CD4-positive, alpha-beta T cell treated with Interleukin-6 at 100 ng/mL for 8 hours (primary cell): ENCODE measurements around the gene THBS3.

ENCODE experiments used
- DNase-seq: peaks from one replicate; pipeline ENCODE4 v3.0.0-alpha.2; 2020; ENCODE audit warnings: mixed read lengths, low spot score

THBS3 gene

DNA sequence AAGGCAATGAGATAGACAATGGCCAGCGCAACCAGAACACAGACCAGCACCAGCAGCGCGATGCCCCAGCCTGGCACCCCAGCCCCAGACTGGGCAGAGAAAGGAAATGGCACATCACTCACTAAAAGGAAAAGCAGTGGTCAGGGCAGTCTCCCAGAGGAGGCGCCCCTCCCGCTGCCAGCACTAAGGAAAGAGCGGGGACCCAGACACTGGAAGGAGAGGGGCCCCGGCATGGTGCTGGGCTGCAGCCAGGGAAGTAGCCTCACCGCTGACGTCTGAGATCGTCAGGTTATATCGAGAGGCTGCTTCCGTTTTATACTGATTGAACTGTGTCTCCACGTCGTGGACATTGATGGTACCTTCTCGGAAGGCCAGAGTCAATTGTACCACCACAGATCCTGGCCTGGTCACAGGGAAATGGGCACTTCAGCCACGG lies 20.2 kb downstream of the THBS3 start:
- DNase-seq: no peak

GRCh38 chr1:155186794-155187455 lies 20.8 kb downstream of the THBS3 start:
- DNase-seq: no peak

DNA sequence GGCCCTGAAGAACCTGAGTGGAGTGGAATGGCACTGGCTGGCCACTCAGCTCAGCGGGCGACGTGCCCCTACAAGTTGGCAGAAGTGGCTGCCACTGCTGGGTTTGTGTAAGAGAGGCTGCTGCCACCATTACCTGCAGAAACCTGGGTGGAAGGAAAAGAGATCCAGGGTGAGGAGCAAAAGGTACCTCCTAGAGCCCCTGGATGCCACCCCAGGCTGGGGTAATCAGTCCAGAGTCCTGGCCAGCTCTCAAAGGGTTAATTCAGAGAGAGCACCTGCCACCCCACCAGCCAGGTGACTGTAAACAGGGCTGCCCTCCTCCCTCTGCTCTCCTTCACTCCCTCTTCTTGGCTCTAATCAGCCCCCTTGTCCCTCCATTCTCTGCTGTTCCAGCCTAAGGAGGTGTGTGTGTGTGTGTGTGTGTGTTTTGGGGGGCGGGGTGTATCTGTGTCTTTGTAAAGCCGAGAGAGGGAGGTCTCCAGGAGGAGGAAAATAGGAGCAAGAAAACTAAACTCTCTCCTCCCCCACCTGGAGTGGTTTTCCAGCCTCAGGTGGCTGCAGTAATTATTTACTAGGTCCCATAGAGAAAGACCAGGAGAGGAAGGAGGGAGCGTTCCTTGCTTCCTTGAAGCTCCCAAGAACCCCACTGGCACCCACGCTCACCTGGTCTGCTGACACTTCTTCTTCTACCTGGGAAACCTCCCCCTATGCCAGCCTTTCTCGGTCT lies 21.5 kb downstream of the THBS3 start:
- DNase-seq: no peak

DNA sequence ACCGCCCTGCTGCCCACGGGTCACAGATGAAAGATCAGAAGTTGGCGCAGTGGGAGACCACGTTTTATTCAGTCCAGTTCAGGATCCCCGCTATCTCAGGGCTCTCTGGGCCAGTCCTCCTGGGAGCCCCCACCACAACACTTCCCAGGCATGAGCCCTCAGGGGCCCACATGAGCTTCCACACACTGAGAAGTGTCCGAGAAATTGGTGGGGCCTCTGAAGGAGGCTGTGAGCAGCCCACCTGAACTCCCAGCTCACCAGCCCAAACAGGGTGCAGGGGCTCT lies 22.0 kb downstream of the THBS3 start:
- DNase-seq: no peak

DNA sequence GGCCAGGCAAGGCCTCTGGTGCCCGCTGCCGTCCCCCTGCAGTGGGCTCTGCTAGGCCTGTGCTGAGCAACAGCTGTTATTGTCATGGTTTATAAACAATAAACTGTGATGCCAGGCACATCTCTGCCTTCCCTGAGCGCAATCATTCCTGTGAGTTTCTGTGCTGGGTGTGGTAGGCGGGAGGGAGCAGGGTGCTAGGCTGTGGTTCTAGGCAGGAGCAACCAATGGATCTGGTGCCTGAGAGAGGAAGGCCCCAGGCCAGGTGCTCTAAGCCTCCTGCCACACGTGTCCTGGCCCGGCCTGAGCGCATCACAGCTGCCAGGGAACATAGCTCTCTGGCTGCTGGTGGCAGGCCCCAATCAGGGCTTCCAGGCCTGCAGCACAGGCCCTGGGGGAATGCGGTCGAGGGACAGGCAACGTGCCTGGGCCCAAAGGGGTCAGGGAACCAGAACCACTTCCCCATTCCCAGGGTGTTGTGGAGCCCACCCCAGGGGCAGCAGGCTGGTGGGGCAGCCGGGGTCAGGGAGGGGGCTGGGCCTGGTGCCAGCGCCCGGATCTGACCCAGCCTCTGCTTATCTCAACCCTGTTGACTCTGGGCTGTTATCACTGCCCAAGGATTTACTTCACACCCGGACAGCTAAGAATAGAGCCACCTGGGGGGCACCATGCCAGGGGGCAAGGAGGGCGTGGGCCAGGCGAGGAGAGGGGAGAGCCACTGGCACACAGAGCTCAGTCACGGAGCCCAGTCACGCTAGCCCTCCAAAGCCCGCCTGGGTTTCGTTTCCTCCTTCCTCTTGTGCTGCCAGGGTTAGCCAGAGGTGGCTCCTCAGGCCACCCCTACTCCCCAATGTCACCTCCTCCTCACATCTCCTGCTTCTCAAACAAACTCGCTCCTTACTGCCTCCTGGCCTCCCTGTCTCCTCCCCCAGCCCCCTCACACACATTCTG lies 22.6 kb downstream of the THBS3 start:
- no peak for DNase-seq

GRCh38 chr1:155184351-155184811 lies 23.3 kb downstream of the THBS3 start:
- no peak for DNase-seq

- no peak for DNase-seq
These were observed 23.9 kb downstream of the THBS3 start for GRCh38 chr1:155183775-155184221.

DNA sequence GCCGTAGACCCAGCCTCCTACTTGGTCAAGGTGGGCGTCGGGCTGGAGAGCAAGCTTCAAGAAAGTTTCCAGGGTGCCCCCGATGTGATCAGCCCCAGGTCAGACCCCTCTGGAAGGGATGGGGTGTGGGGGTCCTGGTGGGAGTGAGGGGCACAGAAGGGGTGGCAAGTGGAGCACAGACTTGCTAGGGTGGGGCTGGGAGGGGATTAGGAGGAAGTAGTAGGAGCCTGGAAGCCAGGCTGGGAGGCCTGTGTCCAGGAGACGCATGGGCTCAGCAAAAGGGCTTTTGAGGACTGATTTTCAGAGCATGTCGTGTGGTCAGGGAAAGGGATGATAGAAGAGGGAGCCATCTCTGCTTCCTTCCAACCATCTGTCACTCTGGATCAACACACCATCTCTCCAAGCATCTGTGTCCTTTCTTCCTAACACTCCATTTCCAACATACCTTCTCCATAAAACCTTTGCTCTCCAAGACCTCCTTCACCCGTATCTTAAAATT lies 25.6 kb downstream of the THBS3 start:
- no peak for DNase-seq

DNA sequence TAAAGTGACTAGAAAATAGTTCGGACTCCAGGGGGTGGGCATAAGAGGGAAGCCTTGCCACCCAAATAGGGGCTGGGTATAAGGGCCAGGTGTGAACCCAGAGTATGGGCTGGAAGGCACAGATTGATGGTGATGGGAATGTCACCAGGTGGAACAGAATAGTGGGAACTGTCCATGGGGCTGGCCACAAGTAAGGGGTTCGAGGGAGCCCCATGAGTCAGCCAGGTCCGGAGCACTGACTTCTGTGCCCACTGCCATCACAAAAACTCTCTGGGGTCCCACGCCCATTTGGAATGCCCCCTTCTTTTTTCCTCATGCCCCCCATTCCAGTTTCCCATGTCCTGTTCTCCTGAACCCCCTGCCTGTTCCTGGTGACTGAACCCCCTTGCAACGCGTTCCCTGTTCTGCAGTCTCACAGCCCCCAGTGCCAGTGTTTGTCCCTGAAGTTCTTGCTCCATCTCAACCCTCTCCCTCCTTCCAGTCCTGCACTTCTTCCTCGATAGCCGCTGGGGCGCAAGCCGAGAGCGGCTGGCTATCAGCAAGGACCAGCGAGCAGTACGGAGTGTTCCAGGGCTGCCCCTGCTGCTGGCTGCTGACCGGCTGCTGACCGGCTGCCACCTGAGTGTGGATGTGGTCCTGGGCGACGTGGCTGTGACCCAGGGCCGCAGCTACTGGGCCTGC lies 26.2 kb downstream of the THBS3 start:
- no peak for DNase-seq

- DNase-seq: no peak
These were observed 28.3 kb downstream of the THBS3 start for GRCh38 chr1:155179112-155180031.

DNA sequence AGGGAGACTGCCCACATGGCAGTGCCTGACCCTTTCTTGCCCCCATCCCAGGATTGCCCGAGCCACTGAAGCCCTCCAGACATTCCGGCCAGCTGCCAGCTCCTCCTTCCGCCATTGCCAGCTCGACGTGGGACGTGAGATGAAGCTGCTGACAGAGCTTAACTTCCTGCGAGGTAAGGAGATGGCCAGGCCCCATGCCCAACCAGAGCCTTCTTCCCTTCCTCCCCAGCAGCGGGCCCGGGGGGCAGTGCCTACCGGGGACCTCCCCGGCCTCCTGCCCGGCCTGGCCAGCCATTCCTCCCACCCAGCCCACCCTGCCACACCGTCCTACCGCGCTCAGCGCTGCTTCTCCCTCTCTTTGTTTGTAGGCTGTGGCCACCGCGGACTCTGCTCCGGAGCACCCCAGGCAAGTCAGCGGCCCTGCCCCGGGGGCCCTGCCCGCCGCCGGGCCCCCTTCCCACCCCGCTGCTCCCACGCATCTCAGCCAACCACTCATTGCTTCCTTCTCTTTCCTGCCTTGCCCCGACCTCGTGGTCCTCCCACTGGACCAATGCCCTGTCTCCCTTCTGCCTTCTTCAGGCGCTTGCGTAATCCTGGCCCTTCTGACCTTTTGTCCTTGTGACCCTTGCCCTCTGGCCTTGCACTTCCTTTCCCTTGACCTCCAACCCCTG lies 29.1 kb downstream of the THBS3 start:
- no peak for DNase-seq

DNA sequence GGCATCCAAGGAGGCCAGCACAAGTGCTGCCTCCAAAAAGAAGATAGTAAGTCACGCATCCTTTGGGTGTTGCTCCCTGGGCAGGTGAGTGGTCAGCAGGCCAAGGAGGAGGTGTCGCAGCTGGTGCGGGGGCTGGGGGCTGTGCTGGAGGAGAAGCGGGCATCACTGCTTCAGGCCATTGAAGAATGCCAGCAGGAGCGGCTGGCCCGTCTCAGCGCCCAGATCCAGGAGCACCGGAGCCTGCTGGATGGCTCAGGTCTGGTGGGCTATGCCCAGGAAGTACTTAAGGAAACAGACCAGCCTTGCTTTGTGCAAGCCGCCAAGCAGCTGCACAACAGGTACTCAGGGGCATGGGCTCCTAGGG lies 29.8 kb downstream of the THBS3 start:
- no peak for DNase-seq

DNA sequence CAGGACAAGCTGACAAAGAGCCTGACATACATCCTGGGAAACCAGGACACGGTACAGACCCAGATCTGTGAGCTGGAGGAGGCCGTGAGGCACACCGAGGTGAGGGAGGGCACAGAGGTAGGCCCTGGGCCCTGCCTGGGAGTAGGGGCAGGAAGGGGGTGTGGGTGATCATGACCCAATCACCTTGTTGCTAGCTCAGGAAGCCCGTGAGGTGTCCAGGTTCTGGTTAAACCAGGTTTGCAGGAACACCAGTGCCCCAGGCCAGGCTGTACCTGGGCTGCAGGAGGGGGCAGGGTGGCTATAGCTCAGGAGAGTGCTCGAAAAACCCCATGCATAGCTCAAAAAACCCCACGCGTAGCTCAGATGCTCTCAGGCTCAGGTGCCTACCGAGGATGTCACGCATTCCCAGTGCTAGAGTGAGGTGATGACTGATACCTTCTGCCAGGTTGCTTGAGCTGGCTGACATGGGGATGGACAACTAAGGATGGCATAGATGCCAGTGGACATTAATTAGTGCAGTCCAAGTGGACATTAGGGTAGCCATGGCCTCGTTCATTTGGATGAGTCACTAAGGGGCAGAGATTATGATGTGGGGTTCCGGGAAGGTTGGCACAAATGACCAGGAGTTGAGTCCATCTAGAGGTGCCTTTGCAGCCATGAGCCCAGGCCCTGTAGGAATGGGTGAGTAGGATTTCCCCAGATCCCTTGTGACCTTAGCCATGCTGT lies 30.3 kb downstream of the THBS3 start:
- no peak for DNase-seq

DNA sequence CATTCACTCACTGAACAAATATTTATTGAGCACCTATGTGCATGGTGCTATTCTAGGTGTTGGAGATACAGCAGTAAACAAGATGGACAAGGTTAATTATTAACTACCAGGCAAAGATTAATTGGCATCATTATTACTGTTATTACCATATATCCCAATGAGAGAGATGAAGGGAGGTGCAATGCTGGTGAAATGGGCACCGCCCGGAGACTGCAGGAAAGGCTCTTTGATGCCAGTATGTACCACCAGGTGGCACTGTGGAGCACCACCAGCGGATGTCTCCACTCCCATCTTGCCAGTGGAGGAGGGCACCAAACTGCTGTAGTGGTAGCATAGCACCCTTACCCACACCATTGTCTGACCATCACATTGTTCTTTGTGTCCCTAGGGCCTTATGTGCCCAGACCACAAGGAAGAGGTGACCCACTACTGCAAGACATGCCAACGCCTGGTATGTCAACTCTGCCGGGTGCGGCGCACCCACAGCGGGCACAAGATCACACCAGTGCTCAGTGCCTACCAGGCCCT lies 31.1 kb downstream of the THBS3 start:
- DNase-seq: peak; percentile 84

- DNase-seq: no peak
These were observed 31.7 kb downstream of the THBS3 start for GRCh38 chr1:155175927-155176371.

- no peak for DNase-seq
These were observed 32.3 kb downstream of the THBS3 start for GRCh38 chr1:155175281-155175926.

- peak; percentile 70 for DNase-seq
These were observed 33.1 kb downstream of the THBS3 start for GRCh38 chr1:155174324-155175280.
